ENCODE measurements around the gene MAPK6. TPM values are rescaled to one million over a fixed set of nuclear protein-coding genes. Genes with fewer than 3 reads are reported as not detected.

Gene MAPK6
- total and polyA plus RNA-seq, 2 of the 8 experiments (the other 6 are each of a cell fraction or from before 2014, with no cell fraction given), result 22.6 to 108 TPM

- Histone ChIP-seq H3K27ac (ENCODE audit: low read depth, low read length) (no peak overlapping the region), H2BK12ac (ENCODE audit: low read depth, low read length) (no peak overlapping the region)
Observed at GRCh38 chr15:51973220-51973619, 45.8 kb upstream of the MAPK6 start.

More at GRCh38 chr15:51973220-51973619, 45.8 kb upstream of the MAPK6 start:
- no peak overlapping the region for H3K4me3 ChIP-seq (ENCODE audit: extremely low read depth in 1 of 4, insufficient read depth in 2 of 4, low read depth in 3 of 4, low read length in 4 of 4)
- no peaks in the 10 kb centered on the region for H3K9me3 ChIP-seq (ENCODE audit: insufficient read depth in 2 of 2, low read depth in 1 of 2, low read length in 1 of 2)
- no peak for DNase-seq (ENCODE audit: low read depth in 1 of 2, low spot score in 2 of 2)
- ChIA-PET CTCF (ENCODE audit: partially characterized antibody) (interaction anchor here (0.6 to 2.4 kb wide), 5 partner anchors 16 to 106 kb away, joined by 3 to 9 read pairs (median 3); no protein-coding TSS in a partner anchor), POLR2A (ENCODE audit: partially characterized antibody) (interaction anchor here (0.7 to 2.7 kb wide), 2 partner anchors 104 to 350 kb away, joined by 3 to 8 read pairs; no protein-coding TSS in a partner anchor)
- no peaks in the 10 kb centered on the region; a peak in 1 of 7 replicates for H3K4me1 ChIP-seq (replicated peaks in 1 of 4; ENCODE audit: control insufficient read depth in 3 of 4, insufficient read depth in 4 of 4, low read length in 3 of 4)
- peaks cover 8% of the 10 kb centered on the region; the same call in 1 of the 2 replicates for H3K23me2 ChIP-seq (ENCODE audit: low read depth, low read length)
- no peaks in the 10 kb centered on the region for H3K27me3 ChIP-seq (replicated peaks in 1 of 4; ENCODE audit: control insufficient read depth in 3 of 4, extremely low read depth in 1 of 4, insufficient read depth in 3 of 4, low read length in 3 of 4)
- H4K91ac ChIP-seq (replicated peaks; ENCODE audit: insufficient read length, low read length), result no peak overlapping the region
- H2AFZ ChIP-seq (ENCODE audit: low read length), result no peak overlapping the region
- no peak overlapping the region for H2BK5ac ChIP-seq (ENCODE audit: low read depth, low read length)
- no peaks in the 10 kb centered on the region; the same call in 1 of the 2 replicates for H3K79me1 ChIP-seq (ENCODE audit: low read depth, low read length)
- H2BK15ac ChIP-seq (ENCODE audit: low read length), result no peak overlapping the region
- H3K4me2 ChIP-seq (ENCODE audit: insufficient read depth in 1 of 2, low read depth in 2 of 2, low read length in 2 of 2), result no peak overlapping the region; a peak in 1 of 4 replicates
- 90% methylated on average over 5 of the region's 5 CpGs; no CpG with 5 or more reads in 1 of the 2 experiments for WGBS, 2 experiments (ENCODE audit: extremely low coverage in 1 of 2, insufficient coverage in 1 of 2, insufficient read length in 1 of 2, insufficient replicate concordance in 2 of 2, low coverage in 1 of 2, low lambda C conversion rate in 2 of 2, missing lambda C conversion rate in 1 of 2)
- TF ChIP-seq YY1 (IDR thresholded peaks at IDR 0.05; ENCODE audit: low read depth, low read length) (no peak), MAFK (IDR thresholded peaks at IDR 0.05; ENCODE audit: low read depth, low read length) (no peak), SUZ12 (IDR thresholded peaks at IDR 0.05; ENCODE audit: low read length) (no peak), GABPA (IDR thresholded peaks at IDR 0.05; ENCODE audit: borderline replicate concordance, insufficient read depth, low read length) (no peak), USF2 (IDR thresholded peaks at IDR 0.05; ENCODE audit: low read length) (no peak), CEBPB (IDR thresholded peaks at IDR 0.05; ENCODE audit: low read depth, low read length) (no peak), CBX8 (IDR thresholded peaks at IDR 0.05; ENCODE audit: borderline replicate concordance, low read depth, low read length) (no peak), KDM1A (IDR thresholded peaks at IDR 0.05; ENCODE audit: borderline replicate concordance, low read length) (no peak), CTBP2 (IDR thresholded peaks at IDR 0.05; ENCODE audit: borderline replicate concordance, insufficient read depth, insufficient read length, low read length) (no peak)
- no peak overlapping the region for H2BK20ac ChIP-seq (ENCODE audit: low read length)
- H2BK120ac ChIP-seq (replicated peaks; ENCODE audit: low read depth, low read length), result no peak overlapping the region
- H3K36me3 ChIP-seq (ENCODE audit: control insufficient read depth in 2 of 4, insufficient read depth in 4 of 4, low read length in 3 of 4), result no peaks in the 10 kb centered on the region
- H3K4ac ChIP-seq (replicated peaks; ENCODE audit: insufficient read length, low read depth, low read length), result no peak overlapping the region
- H3K56ac ChIP-seq (replicated peaks; ENCODE audit: insufficient read length, low read depth, low read length), result no peak overlapping the region
- no peak overlapping the region for H3K23ac ChIP-seq (ENCODE audit: insufficient read length)
- no peak overlapping the region for H3K18ac ChIP-seq (ENCODE audit: extremely low read depth, low read length)
- H3K79me2 ChIP-seq (ENCODE audit: control insufficient read depth in 1 of 2, insufficient read depth in 2 of 2, low read length in 2 of 2), result peaks cover 7 to 30% of the 10 kb centered on the region in 2 experiments
- H4K20me1 ChIP-seq (replicated peaks in 1 of 2; ENCODE audit: control insufficient read depth in 1 of 2, insufficient read depth in 2 of 2, low read length in 2 of 2), result no peaks in the 10 kb centered on the region
- no peak overlapping the region for H4K5ac ChIP-seq (ENCODE audit: insufficient read length, low read depth, low read length)
- H3K9ac ChIP-seq (replicated peaks in 1 of 4; ENCODE audit: extremely low read depth in 1 of 4, low read depth in 3 of 4, low read length in 3 of 4), result no peak overlapping the region
- no peak overlapping the region for H3K14ac ChIP-seq (ENCODE audit: insufficient read length)
- H4K8ac ChIP-seq (ENCODE audit: extremely low read depth, insufficient read depth, low read length), result no peak overlapping the region
- FAIRE-seq, result no peak
- H2AK5ac ChIP-seq (ENCODE audit: low read depth, low read length), result no peak overlapping the region

Measured in H1 (cell line).